Measurements from ENCODE around the gene NHLH1.
A peak's percentile ranks its signal among the peaks of the same experiment; 100 is the strongest.

NHLH1 gene

GRCh38 chr1:160359559-160360226 lies 7.2 kb upstream of the NHLH1 start:
- DNase-seq: peak; percentile 22

GRCh38 chr1:160360227-160360695 lies 6.6 kb upstream of the NHLH1 start:
- DNase-seq: no peak

GRCh38 chr1:160361199-160361598 lies 5.7 kb upstream of the NHLH1 start:
- no peak for DNase-seq

- DNase-seq: no peak
Measured at GRCh38 chr1:160361814-160362167, 5.1 kb upstream of the NHLH1 start.

- DNase-seq: peak; percentile 29
Measured at GRCh38 chr1:160362168-160362957, 4.5 kb upstream of the NHLH1 start.

- DNase-seq: no peak
Measured at GRCh38 chr1:160363010-160363409, 3.9 kb upstream of the NHLH1 start.

GRCh38 chr1:160363951-160364735 lies 2.7 kb upstream of the NHLH1 start:
- no peak for DNase-seq

- no peak for DNase-seq
Measured at GRCh38 chr1:160365325-160365724, 1.5 kb upstream of the NHLH1 start.

- no peak for DNase-seq
Measured at GRCh38 chr1:160367516-160367900, 637 bp downstream of the NHLH1 start.

- no peak for DNase-seq
Measured at GRCh38 chr1:160367934-160368923, 1.4 kb downstream of the NHLH1 start.

- DNase-seq: no peak
Measured at GRCh38 chr1:160369087-160369486, 2.2 kb downstream of the NHLH1 start.

GRCh38 chr1:160370561-160371345 lies 3.9 kb downstream of the NHLH1 start:
- DNase-seq: no peak

GRCh38 chr1:160371346-160371631 lies 4.4 kb downstream of the NHLH1 start:
- no peak for DNase-seq

- DNase-seq: no peak
Measured at GRCh38 chr1:160371756-160372155, 4.9 kb downstream of the NHLH1 start.

GRCh38 chr1:160373696-160374095 lies 6.8 kb downstream of the NHLH1 start:
- no peak for DNase-seq

GRCh38 chr1:160374306-160375110 lies 7.6 kb downstream of the NHLH1 start:
- no peak for DNase-seq

- DNase-seq: peak; percentile 51
Measured at GRCh38 chr1:160375788-160376524, 9.1 kb downstream of the NHLH1 start.

GRCh38 chr1:160376525-160377131 lies 9.8 kb downstream of the NHLH1 start:
- DNase-seq: peak; percentile 67

GRCh38 chr1:160377585-160378206 lies 10.8 kb downstream of the NHLH1 start:
- peak; percentile 71 for DNase-seq
